Osteocyte (in vitro differentiated cells): ENCODE results near the gene RHOT2. TPM values are rescaled to one million over a fixed set of nuclear protein-coding genes. Genes with fewer than 3 reads are reported as not detected.

Experiments used
- DNase-seq: peaks from one replicate; pipeline ENCODE4 v3.0.0; 2021; ENCODE audit warnings: mixed read lengths; ENCODE audit not compliant: unreplicated experiment; ENCODE audit errors: extremely low spot score
- H3K27ac Mint-ChIP-seq: one replicate; pipeline ENCODE4 v1.8.0; 2021; ENCODE audit warnings: mild to moderate bottlenecking, mixed read lengths; ENCODE audit not compliant: unreplicated experiment
- H3K27me3 Mint-ChIP-seq: one replicate; pipeline ENCODE4 v1.8.0; 2021; ENCODE audit warnings: mixed read lengths; ENCODE audit not compliant: unreplicated experiment
- H3K36me3 Mint-ChIP-seq: one replicate; pipeline ENCODE4 v1.8.0; 2021; ENCODE audit warnings: mixed read lengths; ENCODE audit not compliant: unreplicated experiment
- H3K4me1 Mint-ChIP-seq: one replicate; pipeline ENCODE4 v1.8.0; 2021; ENCODE audit warnings: mixed read lengths; ENCODE audit not compliant: unreplicated experiment
- H3K4me3 Mint-ChIP-seq: one replicate; pipeline ENCODE4 v1.8.0; 2021; ENCODE audit warnings: mild to moderate bottlenecking, moderate library complexity, mixed read lengths; ENCODE audit not compliant: unreplicated experiment
- H3K9me3 Mint-ChIP-seq: one replicate; pipeline ENCODE4 v1.8.0; 2021; ENCODE audit warnings: mixed read lengths; ENCODE audit not compliant: unreplicated experiment
- CTCF ChIP-seq: fragments of 200-600 bp; sonication (generic); IDR thresholded peaks from 2 replicates; pipeline ENCODE4 v1.5.0; 2021; ENCODE audit warnings: antibody characterized with exemption, mild to moderate bottlenecking, moderate library complexity
- total RNA-seq: library from RNA; stranded (reverse); gene quantifications from 2 replicates; pipeline ENCODE4 v1.2.1, GENCODE V29; 2021

Gene RHOT2
- total RNA-seq, 1 donor from 2014 or later, result 126 TPM

DNA sequence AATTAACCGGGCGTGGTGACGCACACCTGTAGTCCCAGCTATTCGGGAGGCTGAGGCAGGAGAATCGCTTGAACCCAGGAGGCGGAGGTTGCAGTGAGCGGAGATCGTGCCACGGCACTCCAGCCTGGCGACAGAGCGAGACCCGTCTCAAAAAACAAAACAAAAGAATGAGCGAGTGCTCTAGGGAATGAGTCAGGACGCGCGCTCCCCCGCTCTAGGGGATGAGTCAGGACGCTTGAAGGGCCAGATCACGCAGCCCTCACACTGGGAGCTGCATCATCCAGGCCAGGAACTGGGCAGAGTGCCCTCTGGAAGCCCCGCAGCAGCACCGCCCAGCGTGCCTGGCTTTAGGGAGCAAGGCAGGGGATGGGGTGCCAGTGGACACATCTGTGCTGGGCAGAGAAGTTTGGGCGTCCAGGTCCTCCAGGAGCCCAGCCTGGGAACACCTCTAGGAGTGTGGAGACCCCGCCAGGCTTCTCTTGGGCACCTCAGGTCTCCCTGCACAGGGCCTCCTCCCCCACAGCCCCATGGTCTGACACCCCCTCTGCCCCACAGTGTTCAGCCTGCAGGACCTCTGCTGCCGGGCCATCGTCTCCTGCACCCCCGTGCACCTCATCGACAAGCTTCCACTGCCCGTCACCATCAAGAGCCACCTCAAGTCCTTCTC, 41.0 kb upstream of the RHOT2 start:
- H3K4me3 Mint-ChIP-seq, result no peak overlapping the region
- H3K36me3 Mint-ChIP-seq, result peaks cover 4% of the 10 kb centered on the region
- no peaks in the 10 kb centered on the region for H3K27me3 Mint-ChIP-seq
- no peak for TF ChIP-seq CTCF
- H3K9me3 Mint-ChIP-seq, result no peaks in the 10 kb centered on the region
- peaks cover 37% of the 10 kb centered on the region for H3K4me1 Mint-ChIP-seq
- peak; percentile 94 for DNase-seq
- H3K27ac Mint-ChIP-seq, result peak overlapping the region; percentile 95

GRCh38 chr16:627454-628239, 40.3 kb upstream of the RHOT2 start:
- H3K27me3 Mint-ChIP-seq, result no peaks in the 10 kb centered on the region
- H3K4me3 Mint-ChIP-seq, result no peak overlapping the region
- no peaks in the 10 kb centered on the region for H3K9me3 Mint-ChIP-seq
- H3K36me3 Mint-ChIP-seq, result peaks cover 4% of the 10 kb centered on the region
- H3K27ac Mint-ChIP-seq, result peak overlapping the region; percentile 95
- peaks cover 36% of the 10 kb centered on the region for H3K4me1 Mint-ChIP-seq
- no peak for DNase-seq
- no peak for TF ChIP-seq CTCF

GRCh38 chr16:628321-629061, 39.4 kb upstream of the RHOT2 start:
- no peaks in the 10 kb centered on the region for H3K9me3 Mint-ChIP-seq
- H3K27me3 Mint-ChIP-seq, result no peaks in the 10 kb centered on the region
- peaks cover 36% of the 10 kb centered on the region for H3K4me1 Mint-ChIP-seq
- no peak for TF ChIP-seq CTCF
- H3K4me3 Mint-ChIP-seq, result no peak overlapping the region
- no peak for DNase-seq
- H3K27ac Mint-ChIP-seq, result no peak overlapping the region
- H3K36me3 Mint-ChIP-seq, result peaks cover 4% of the 10 kb centered on the region

GRCh38 chr16:629185-629832, 38.6 kb upstream of the RHOT2 start:
- no peak overlapping the region for H3K4me3 Mint-ChIP-seq

More at GRCh38 chr16:629185-629832, 38.6 kb upstream of the RHOT2 start:
- Mint-ChIP-seq H3K4me1 (peaks cover 36% of the 10 kb centered on the region), H3K27me3 (no peaks in the 10 kb centered on the region), H3K27ac (peak overlapping the region; percentile 23), H3K9me3 (no peaks in the 10 kb centered on the region), H3K36me3 (peaks cover 4% of the 10 kb centered on the region)
- TF ChIP-seq CTCF, result no peak
- DNase-seq, result no peak
